Measurements from ENCODE around the gene LRRK1. TPM values are rescaled to one million over a fixed set of nuclear protein-coding genes. Genes with fewer than 3 reads are reported as not detected.

The LRRK1 gene
- total and polyA plus RNA-seq, 2 donors (not counting 1 experiment from before 2014, with no cell fraction given), result 19.8 to 53.0 TPM

DNA sequence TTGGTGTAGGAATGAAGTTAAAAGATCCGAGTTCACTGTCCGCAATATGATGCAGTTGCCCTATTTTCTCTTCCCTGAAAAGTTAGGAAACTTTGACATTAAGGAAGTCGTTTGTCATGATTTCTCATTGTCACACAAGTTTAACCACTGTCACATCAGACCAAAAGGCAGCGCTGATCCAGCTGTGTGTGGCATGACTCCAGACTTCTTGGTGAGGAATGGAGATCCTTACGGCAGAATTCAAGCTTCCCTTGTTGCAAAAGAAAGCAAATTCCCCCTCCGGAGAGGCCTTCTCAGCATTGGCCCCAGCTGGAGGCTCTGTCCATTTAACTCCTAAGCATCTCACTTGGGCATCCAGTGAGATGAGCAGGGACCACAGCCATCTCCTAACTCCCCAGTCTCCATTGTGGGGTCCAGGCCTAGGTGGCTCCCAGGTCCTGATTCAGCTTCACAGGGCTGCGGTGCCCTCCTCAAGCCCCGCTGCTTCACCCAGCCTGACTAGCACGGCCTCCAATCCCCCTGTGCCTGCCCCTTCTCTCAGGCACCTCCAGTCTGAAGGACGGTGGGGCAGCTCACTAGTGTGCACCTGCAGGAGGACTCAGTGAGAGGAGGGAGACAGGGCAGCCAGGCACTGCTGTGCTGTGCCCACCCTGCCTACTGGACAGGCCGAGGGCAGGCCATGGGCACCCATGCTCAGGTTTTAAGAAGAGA is 173.2 kb downstream of the LRRK1 start:
- peaks cover 0 to 6% (median 0%) of the 10 kb centered on the region in 3 donors for H3K9me3 ChIP-seq (ENCODE audit: control extremely low read depth in 1 of 3, control insufficient read depth in 2 of 3, insufficient read depth in 1 of 3, low read length in 2 of 3)
- DNase-seq, result no peak
- no peaks in the 10 kb centered on the region for H4K20me1 ChIP-seq (ENCODE audit: control insufficient read depth, insufficient read depth, low read length, poor library complexity, severe bottlenecking)
- H3K27me3 Mint-ChIP-seq, result no peaks in the 10 kb centered on the region
- no peak for TF ChIP-seq EZH2 (IDR thresholded peaks at IDR 0.05; ENCODE audit: borderline replicate concordance, insufficient read depth, low read depth, low read length, poor library complexity, severe bottlenecking)
- TF ChIP-seq, protein P1, sequence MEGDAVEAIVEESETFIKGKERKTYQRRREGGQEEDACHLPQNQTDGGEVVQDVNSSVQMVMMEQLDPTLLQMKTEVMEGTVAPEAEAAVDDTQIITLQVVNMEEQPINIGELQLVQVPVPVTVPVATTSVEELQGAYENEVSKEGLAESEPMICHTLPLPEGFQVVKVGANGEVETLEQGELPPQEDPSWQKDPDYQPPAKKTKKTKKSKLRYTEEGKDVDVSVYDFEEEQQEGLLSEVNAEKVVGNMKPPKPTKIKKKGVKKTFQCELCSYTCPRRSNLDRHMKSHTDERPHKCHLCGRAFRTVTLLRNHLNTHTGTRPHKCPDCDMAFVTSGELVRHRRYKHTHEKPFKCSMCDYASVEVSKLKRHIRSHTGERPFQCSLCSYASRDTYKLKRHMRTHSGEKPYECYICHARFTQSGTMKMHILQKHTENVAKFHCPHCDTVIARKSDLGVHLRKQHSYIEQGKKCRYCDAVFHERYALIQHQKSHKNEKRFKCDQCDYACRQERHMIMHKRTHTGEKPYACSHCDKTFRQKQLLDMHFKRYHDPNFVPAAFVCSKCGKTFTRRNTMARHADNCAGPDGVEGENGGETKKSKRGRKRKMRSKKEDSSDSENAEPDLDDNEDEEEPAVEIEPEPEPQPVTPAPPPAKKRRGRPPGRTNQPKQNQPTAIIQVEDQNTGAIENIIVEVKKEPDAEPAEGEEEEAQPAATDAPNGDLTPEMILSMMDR (IDR thresholded peaks at IDR 0.05), result no peak
- H3K9me3 Mint-ChIP-seq (ENCODE audit: insufficient read depth), result no peaks in the 10 kb centered on the region
- peaks cover 0 to 3% (median 0%) of the 10 kb centered on the region in 4 experiments for H3K27me3 ChIP-seq (replicated peaks in 1 of 4; ENCODE audit: control extremely low read depth in 1 of 4, control insufficient read depth in 3 of 4, insufficient read depth in 4 of 4, low read length in 3 of 4)
- no peak for ATAC-seq (ENCODE audit: low read depth)
- no peak overlapping the region for H3K4me3 Mint-ChIP-seq
- H3K27ac ChIP-seq (ENCODE audit: low read length in 2 of 2), result no peak overlapping the region
- no peak overlapping the region for H3K4me2 ChIP-seq (replicated peaks; ENCODE audit: low read depth, low read length, poor library complexity, severe bottlenecking)
- no peak overlapping the region for H3K4me3 ChIP-seq (ENCODE audit: control extremely low read depth in 1 of 5, extremely low read depth in 1 of 5, insufficient read depth in 1 of 5, low read depth in 2 of 5, low read length in 4 of 5)
- H3K4me1 ChIP-seq (ENCODE audit: control insufficient read depth in 2 of 2, insufficient read depth in 2 of 2, low read length in 2 of 2), result peaks cover 0 to 6% of the 10 kb centered on the region in 2 donors
- H3K4me1 Mint-ChIP-seq, result peaks cover 2% of the 10 kb centered on the region
- H2AFZ ChIP-seq (ENCODE audit: insufficient read depth, low read depth, low read length, poor library complexity, severe bottlenecking), result no peak overlapping the region
- no peaks in the 10 kb centered on the region for H3K79me2 ChIP-seq (ENCODE audit: control insufficient read depth, insufficient read depth, low read length)
- 95% methylated on average over 7 of the region's 11 CpGs for WGBS (ENCODE audit: insufficient coverage)
- POLR2A ChIA-PET, result no interaction called here
- H3K36me3 ChIP-seq (replicated peaks in 1 of 2; ENCODE audit: control extremely low read depth in 1 of 2, control insufficient read depth in 1 of 2, extremely low read depth in 1 of 2, insufficient read depth in 2 of 2, low read length in 1 of 2), result no peaks in the 10 kb centered on the region
- CTCF ChIA-PET, result interaction anchor here (8.7 kb wide), 1 partner anchor 162 kb away, joined by 138 read pairs; the partner anchor contains the start of gene CHSY1
- no peak overlapping the region for H3K9ac ChIP-seq (ENCODE audit: low read length)
- H3K27ac Mint-ChIP-seq, result no peak overlapping the region
- intact Hi-C loops (cut with micrococcal nuclease), result no loop called here

DNA sequence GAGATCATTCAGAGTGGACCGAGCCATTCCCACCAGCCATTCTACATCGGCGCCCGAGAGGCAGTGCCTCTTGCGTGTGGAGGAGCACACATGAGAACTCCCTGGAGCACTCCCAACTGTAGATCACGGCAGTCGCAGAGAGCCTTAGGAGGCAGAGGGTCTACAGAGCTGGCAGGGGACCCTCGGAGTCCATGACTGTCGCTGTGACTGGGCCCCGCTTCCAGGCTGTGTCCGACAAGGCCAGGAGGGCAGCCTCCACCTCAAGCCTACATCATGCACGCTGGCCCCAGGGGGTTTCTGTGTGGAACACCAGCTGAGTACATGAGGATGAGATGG is 173.7 kb downstream of the LRRK1 start:
- peaks cover 2% of the 10 kb centered on the region for H3K4me1 Mint-ChIP-seq
- POLR2A ChIA-PET, result no interaction called here
- no peak overlapping the region for H3K27ac ChIP-seq (ENCODE audit: low read length in 2 of 2)

More for the DNA sequence above, 173.7 kb downstream of the LRRK1 start:
- Histone ChIP-seq H3K79me2 (ENCODE audit: control insufficient read depth, insufficient read depth, low read length) (no peaks in the 10 kb centered on the region), H3K9ac (ENCODE audit: low read length) (no peak overlapping the region), H3K36me3 (replicated peaks in 1 of 2; ENCODE audit: control extremely low read depth in 1 of 2, control insufficient read depth in 1 of 2, extremely low read depth in 1 of 2, insufficient read depth in 2 of 2, low read length in 1 of 2) (no peaks in the 10 kb centered on the region), H3K4me1 (ENCODE audit: control insufficient read depth in 2 of 2, insufficient read depth in 2 of 2, low read length in 2 of 2) (peaks cover 0 to 6% of the 10 kb centered on the region in 2 donors), H3K4me2 (replicated peaks; ENCODE audit: low read depth, low read length, poor library complexity, severe bottlenecking) (no peak overlapping the region), H2AFZ (ENCODE audit: insufficient read depth, low read depth, low read length, poor library complexity, severe bottlenecking) (no peak overlapping the region), H3K4me3 (ENCODE audit: control extremely low read depth in 1 of 5, extremely low read depth in 1 of 5, insufficient read depth in 1 of 5, low read depth in 2 of 5, low read length in 4 of 5) (no peak overlapping the region), H3K27me3 (replicated peaks in 1 of 4; ENCODE audit: control extremely low read depth in 1 of 4, control insufficient read depth in 3 of 4, insufficient read depth in 4 of 4, low read length in 3 of 4) (no peaks in the 10 kb centered on the region), H4K20me1 (ENCODE audit: control insufficient read depth, insufficient read depth, low read length, poor library complexity, severe bottlenecking) (no peaks in the 10 kb centered on the region), H3K9me3 (ENCODE audit: control extremely low read depth in 1 of 3, control insufficient read depth in 2 of 3, insufficient read depth in 1 of 3, low read length in 2 of 3) (peaks cover 0 to 6% (median 0%) of the 10 kb centered on the region in 3 donors)
- Mint-ChIP-seq H3K27ac (no peak overlapping the region), H3K4me3 (no peak overlapping the region), H3K9me3 (ENCODE audit: insufficient read depth) (no peaks in the 10 kb centered on the region), H3K27me3 (no peaks in the 10 kb centered on the region)
- TF ChIP-seq, protein P1 (IDR thresholded peaks at IDR 0.05), result no peak
- TF ChIP-seq EZH2 (IDR thresholded peaks at IDR 0.05; ENCODE audit: borderline replicate concordance, insufficient read depth, low read depth, low read length, poor library complexity, severe bottlenecking), result no peak
- WGBS (ENCODE audit: insufficient coverage), result 100% methylated on average over 10 of the region's 12 CpGs
- CTCF ChIA-PET, result interaction anchor here (1.2 kb wide), 1 partner anchor 168 kb away, joined by 3 read pairs; no protein-coding TSS in a partner anchor
- intact Hi-C loops (cut with micrococcal nuclease), result no loop called here
- no peak for DNase-seq
- ATAC-seq (ENCODE audit: low read depth), result no peak
